Spleen (tissue), 7 donors: Measurements from ENCODE around the gene NEAT1.

Experiments used
- CTCF ChIP-seq, 11 experiments: fragments of 200-600 bp in 7 of 11; fragments of 450-650 bp in 4 of 11; sonication (generic) in 4 of 11; IDR thresholded peaks in 8 of 11; conservative IDR thresholded peaks in 3 of 11; 1 replicate in 7 of 11; 2 replicates in 4 of 11; pipeline versions ENCODE4 v1.4.0 to v1.8.0; 2016 to 2021; ENCODE audit warnings: antibody characterized with exemption in 11 of 11, inconsistent platforms in 4 of 11, mild to moderate bottlenecking in 1 of 11
- POLR2A ChIP-seq, 3 donors: fragments of 450-650 bp; IDR thresholded peaks; one replicate each; pipeline ENCODE4 v1.5.1; 2017; ENCODE audit warnings: antibody characterized with exemption in 3 of 3, mild to moderate bottlenecking in 1 of 3
- donor health status: DM: no; HTN: no; CAD: no; lungs with moderate emphysema.
- donor health status: DM: no; HTN: no; CAD: no.
- donor health status: DM: no; HTN: no; CAD: no.

- TF ChIP-seq POLR2A (IDR thresholded peaks at IDR 0.05) (no peak), CTCF (IDR thresholded peaks at IDR 0.05 in 8 of 11, conservative IDR thresholded peaks at IDR 0.05 in 3 of 11) (no peak)
These were observed 52.3 kb downstream of the NEAT1 start for GRCh38 chr11:65474864-65475263.
